ENCODE measurements around the gene CPB2. TPM values are rescaled to one million over a fixed set of nuclear protein-coding genes. Genes with fewer than 3 reads are reported as not detected.

The CPB2 gene
- total and polyA plus RNA-seq, 9 of the 15 experiments (the other 6 are each of a cell fraction or from before 2014, with no cell fraction given): 0.03 to 0.16 (median 0.07) TPM; not detected in 6

GRCh38 chr13:46100191-46100815 is 4.5 kb downstream of the CPB2 start:
- in situ Hi-C loops (cut with MboI): no loop called here
- H3K4me1 ChIP-seq (replicated peaks in 1 of 2; ENCODE audit: control insufficient read depth in 2 of 2, insufficient read depth in 2 of 2, low read length in 2 of 2): peaks cover 0 to 12% of the 10 kb centered on the region in 2 experiments; a peak in 2 of 5 replicates
- intact Hi-C loops (cut with micrococcal nuclease): no loop called here
- H3K9ac ChIP-seq (ENCODE audit: insufficient read depth in 1 of 2, low read depth in 2 of 2, low read length in 2 of 2): no peak overlapping the region; a peak in 1 of 4 replicates
- BruUV-seq (replicated peaks): no TSS peak
- H4K20me1 ChIP-seq (replicated peaks; ENCODE audit: control insufficient read depth, insufficient read depth, low read length): no peaks in the 10 kb centered on the region
- FAIRE-seq: peak; percentile 75
- no peaks in the 10 kb centered on the region for H3K9me1 ChIP-seq (ENCODE audit: control insufficient read depth, insufficient read depth, low read length)
- H3K36me3 ChIP-seq (ENCODE audit: control insufficient read depth, insufficient read depth, low read length): no peaks in the 10 kb centered on the region
- H3K9me3 ChIP-seq (replicated peaks; ENCODE audit: control insufficient read depth, insufficient read depth, low read depth, low read length): no peaks in the 10 kb centered on the region
- ChIA-PET POLR2A (no interaction called here), CTCF (ENCODE audit: low intra/inter-chr PET ratio) (no interaction called here)
- WGBS (ENCODE audit: insufficient coverage, low coverage, missing lambda C conversion rate): 14% methylated on average over 1 of the region's 1 CpG
- peak in 2 of 4 experiments; percentile 19 to 46 for DNase-seq (ENCODE audit: extremely low read depth in 1 of 4, low spot score in 3 of 4)
- H3K27ac ChIP-seq (ENCODE audit: extremely low read depth, low read depth, low read length): no peak overlapping the region
- H3K4me3 ChIP-seq: no peak overlapping the region
- H3K4me2 ChIP-seq (ENCODE audit: insufficient read depth, low read length): peak overlapping the region; percentile 12; the same call in 1 of the 2 replicates
- no peaks in the 10 kb centered on the region for H3K27me3 ChIP-seq (ENCODE audit: control insufficient read depth in 2 of 2, insufficient read depth in 2 of 2, low read length in 2 of 2)
- peak; percentile 71 for ATAC-seq
- H3K79me2 ChIP-seq (ENCODE audit: control insufficient read depth, insufficient read depth, low read length): no peaks in the 10 kb centered on the region
- peak overlapping the region; percentile 8; the same call in 1 of the 2 replicates for H2AFZ ChIP-seq (ENCODE audit: low read depth, low read length)
- TF ChIP-seq HNRNPH1 (optimal IDR thresholded peaks at IDR 0.05; ENCODE audit: low read depth, low read length): no peak
- no peak for TF ChIP-seq ADNP (tag; IDR thresholded peaks at IDR 0.05)
- no peak for TF ChIP-seq TBP (optimal IDR thresholded peaks at IDR 0.05; ENCODE audit: low read depth, low read length)
- TF ChIP-seq BMI1 (IDR thresholded peaks at IDR 0.05; ENCODE audit: low read length): no peak
- no peak for TF ChIP-seq CBX8 (IDR thresholded peaks at IDR 0.05; ENCODE audit: borderline replicate concordance, extremely low read depth, low read depth, low read length, poor library complexity, severe bottlenecking)
- TF ChIP-seq LCOR (CRISPR knock-in tag; IDR thresholded peaks at IDR 0.05): no peak
- TF ChIP-seq HNRNPUL1 (IDR thresholded peaks at IDR 0.05; ENCODE audit: low read length): no peak
- TF ChIP-seq PHF8 (IDR thresholded peaks at IDR 0.05; ENCODE audit: borderline replicate concordance, low read length): no peak
- no peak for TF ChIP-seq NCOA2 (IDR thresholded peaks at IDR 0.05; ENCODE audit: partially characterized antibody in 2 of 2)
- TF ChIP-seq ZNF3 (CRISPR knock-in tag; IDR thresholded peaks at IDR 0.05): no peak
- TF ChIP-seq CHAMP1 (IDR thresholded peaks at IDR 0.05): no peak
- TF ChIP-seq ARNT (IDR thresholded peaks at IDR 0.05): no peak
- TF ChIP-seq SMARCA4 (IDR thresholded peaks at IDR 0.05): 0 out of 2 replicates have a peak, but pooled peaks have one; percentile 14
- TF ChIP-seq KLF13 (tag; IDR thresholded peaks at IDR 0.05; ENCODE audit: borderline replicate concordance, low read depth): no peak
- TF ChIP-seq OTX1 (CRISPR knock-in tag; IDR thresholded peaks at IDR 0.05): no peak
- TF ChIP-seq MAFF (IDR thresholded peaks at IDR 0.05; ENCODE audit: low read length): no peak
- TF ChIP-seq BRD4 (IDR thresholded peaks at IDR 0.05): no peak
- TF ChIP-seq ZBTB26 (CRISPR knock-in tag; IDR thresholded peaks at IDR 0.05): no peak
- no peak for TF ChIP-seq ZNF354B (CRISPR knock-in tag; IDR thresholded peaks at IDR 0.05)
